Upper lobe of left lung (tissue), 6 donors: ENCODE measurements around the gene FAT1. TPM values are rescaled to one million over a fixed set of nuclear protein-coding genes. Genes with fewer than 3 reads are reported as not detected.
"Not testable (repeated sequence)": the region's sequence is repeated elsewhere in the genome, so short reads cannot be mapped to it uniquely, and the experiment has no call there.

Experiments
- ATAC-seq, 2 donors: fragments of 200-7000 bp; cut with Tn5 transposase; one replicate each; pipeline ENCODE4 v1.9.1; 2022; ENCODE audit warnings: mild to moderate bottlenecking in 2 of 2, moderate library complexity in 2 of 2; ENCODE audit not compliant: low FRiP score in 2 of 2
- DNase-seq, 2 donors: peaks; one replicate each; pipeline ENCODE4 v3.0.0-alpha.2; 2019 to 2020
- H3K27ac ChIP-seq, 4 donors: fragments of 200-600 bp; sonication (generic); one replicate each; pipeline ENCODE4 v1.5.1; 2016 to 2019
- H3K27me3 ChIP-seq, 4 donors: fragments of 200-600 bp; sonication (generic); one replicate each; pipeline ENCODE4 v1.5.1; 2017 to 2019
- H3K36me3 ChIP-seq, 4 donors: fragments of 200-600 bp; sonication (generic); one replicate each; pipeline ENCODE4 v1.5.1; 2016 to 2019
- H3K4me1 ChIP-seq, 4 donors: fragments of 200-600 bp; sonication (generic); one replicate each; pipeline ENCODE4 v1.5.1; 2018 to 2019
- H3K4me3 ChIP-seq, 4 donors: fragments of 200-600 bp; sonication (generic); one replicate each; pipeline ENCODE4 v1.5.1; 2017 to 2019; ENCODE audit warnings: mild to moderate bottlenecking in 2 of 4, moderate library complexity in 1 of 4
- H3K9me3 ChIP-seq, 4 donors: fragments of 200-600 bp; sonication (generic); one replicate each; pipeline ENCODE4 v1.5.1; 2018 to 2019
- EP300 ChIP-seq, 4 donors: sonication (generic); formaldehyde crosslinking; IDR thresholded peaks; one replicate each; pipeline ENCODE4 v1.5.1; 2017; ENCODE audit warnings: antibody characterized with exemption in 4 of 4, control low read depth in 2 of 4
- POLR2A ChIP-seq, 4 donors: fragments of 450-650 bp; IDR thresholded peaks; one replicate each; pipeline ENCODE4 v1.5.1; 2016 to 2017; ENCODE audit warnings: antibody characterized with exemption in 4 of 4, mild to moderate bottlenecking in 2 of 4
- POLR2AphosphoS5 ChIP-seq, 2 donors: sonication (generic); formaldehyde crosslinking; IDR thresholded peaks; one replicate each; pipeline ENCODE4 v1.5.1; 2017; ENCODE audit warnings: antibody characterized with exemption in 2 of 2
- WGBS, 2 donors: methylation state at CpG; one replicate each; pipeline ENCODE4 v1.1.5; 2017 to 2018; 5-methylcytosine and 5-hydroxymethylcytosine counted together
- total RNA-seq, 6 donors: library from RNA; depleted of rRNA in 4 of 6; stranded (reverse); fragments of >200 nt in 4 of 6; gene quantifications; one replicate each; pipeline versions ENCODE4 v1.1.0 to v1.2.1, GENCODE V29; 2016 to 2021
- TF ChIP-seq, protein P1 (sequence below), 6 experiments: fragments of 450-650 bp in 4 of 6; fragments of 200-600 bp in 2 of 6; sonication (generic) in 2 of 6; IDR thresholded peaks; one replicate each; pipeline ENCODE4 v1.5.1; 2016 to 2019; ENCODE audit warnings: antibody characterized with exemption in 6 of 6
- donor health status: DM: no; HTN: no; CAD: no; lungs with moderate emphysema.
- donor health status: DM: no; HTN: yes; CAD: no; lungs with severe emphysema.

Gene FAT1
- total RNA-seq, 6 donors from 2014 or later, result 42.8 to 92.2 (median 77.4) TPM

GRCh38 chr4:186760576-186760975 lies 36.9 kb upstream of the FAT1 start:
- TF ChIP-seq, protein P1, sequence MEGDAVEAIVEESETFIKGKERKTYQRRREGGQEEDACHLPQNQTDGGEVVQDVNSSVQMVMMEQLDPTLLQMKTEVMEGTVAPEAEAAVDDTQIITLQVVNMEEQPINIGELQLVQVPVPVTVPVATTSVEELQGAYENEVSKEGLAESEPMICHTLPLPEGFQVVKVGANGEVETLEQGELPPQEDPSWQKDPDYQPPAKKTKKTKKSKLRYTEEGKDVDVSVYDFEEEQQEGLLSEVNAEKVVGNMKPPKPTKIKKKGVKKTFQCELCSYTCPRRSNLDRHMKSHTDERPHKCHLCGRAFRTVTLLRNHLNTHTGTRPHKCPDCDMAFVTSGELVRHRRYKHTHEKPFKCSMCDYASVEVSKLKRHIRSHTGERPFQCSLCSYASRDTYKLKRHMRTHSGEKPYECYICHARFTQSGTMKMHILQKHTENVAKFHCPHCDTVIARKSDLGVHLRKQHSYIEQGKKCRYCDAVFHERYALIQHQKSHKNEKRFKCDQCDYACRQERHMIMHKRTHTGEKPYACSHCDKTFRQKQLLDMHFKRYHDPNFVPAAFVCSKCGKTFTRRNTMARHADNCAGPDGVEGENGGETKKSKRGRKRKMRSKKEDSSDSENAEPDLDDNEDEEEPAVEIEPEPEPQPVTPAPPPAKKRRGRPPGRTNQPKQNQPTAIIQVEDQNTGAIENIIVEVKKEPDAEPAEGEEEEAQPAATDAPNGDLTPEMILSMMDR (IDR thresholded peaks at IDR 0.05), result no peak
- no peaks in the 10 kb centered on the region for H3K27me3 ChIP-seq
- H3K36me3 ChIP-seq, result no peaks in the 10 kb centered on the region
- no peak overlapping the region for H3K4me3 ChIP-seq
- H3K27ac ChIP-seq, result no peak overlapping the region
- no peak for DNase-seq
- ATAC-seq, result no peak
- no peaks in the 10 kb centered on the region for H3K4me1 ChIP-seq
- H3K9me3 ChIP-seq, result no peaks in the 10 kb centered on the region
- WGBS, 2 donors, result 83% methylated on average over 6 of the region's 6 CpGs

DNA sequence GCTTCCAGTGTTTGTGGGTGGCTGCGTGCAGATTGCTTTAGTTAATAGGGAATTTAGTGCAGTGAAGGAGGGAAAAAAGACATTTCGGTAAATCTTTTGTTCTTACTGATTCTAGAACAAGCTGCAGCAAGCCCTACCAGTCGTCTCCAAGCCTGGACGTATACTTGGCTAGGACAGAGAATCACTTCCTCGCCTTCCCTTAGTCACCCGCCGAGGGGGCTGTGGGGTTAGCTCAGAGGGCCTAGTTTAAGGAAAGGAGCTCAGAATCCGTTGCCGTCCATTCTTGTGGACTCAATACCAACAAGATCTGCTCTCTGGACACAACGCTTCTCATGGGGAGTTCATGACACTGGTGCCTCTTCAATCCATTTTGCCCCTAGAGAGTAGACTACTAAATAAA lies 36.3 kb upstream of the FAT1 start:
- TF ChIP-seq EP300 (IDR thresholded peaks at IDR 0.05) (no peak), POLR2A (IDR thresholded peaks at IDR 0.05) (no peak), POLR2AphosphoS5 (IDR thresholded peaks at IDR 0.05) (no peak)
- TF ChIP-seq, protein P1 (IDR thresholded peaks at IDR 0.05), result no peak
- ATAC-seq (no peak), DNase-seq (no peak)
- H3K27ac ChIP-seq, result no peak overlapping the region
- no peaks in the 10 kb centered on the region for H3K9me3 ChIP-seq
- 93 to 94% methylated on average over 10 of the region's 10 CpGs for WGBS, 2 donors
- H3K27me3 ChIP-seq, result no peaks in the 10 kb centered on the region
- H3K4me3 ChIP-seq, result no peak overlapping the region
- no peaks in the 10 kb centered on the region for H3K36me3 ChIP-seq
- H3K4me1 ChIP-seq, result no peaks in the 10 kb centered on the region

- H3K9me3 ChIP-seq, result no peaks in the 10 kb centered on the region
- 93 to 95% methylated on average over 35 of the region's 35 CpGs for WGBS, 2 donors
Measured at GRCh38 chr4:186758929-186759682, 35.5 kb upstream of the FAT1 start.

GRCh38 chr4:186757696-186758355 lies 34.2 kb upstream of the FAT1 start:
- Histone ChIP-seq H3K4me1 (no peaks in the 10 kb centered on the region), H3K27ac (no peak overlapping the region), H3K36me3 (no peaks in the 10 kb centered on the region), H3K27me3 (no peaks in the 10 kb centered on the region), H3K9me3 (no peaks in the 10 kb centered on the region), H3K4me3 (no peak overlapping the region)
- DNase-seq, result no peak
- WGBS, 2 donors, result 79% methylated on average over 13 of the region's 13 CpGs
- ATAC-seq, result no peak
- TF ChIP-seq POLR2A (IDR thresholded peaks at IDR 0.05), result no peak
- TF ChIP-seq, protein P1 (IDR thresholded peaks at IDR 0.05), result no peak
- TF ChIP-seq POLR2AphosphoS5 (IDR thresholded peaks at IDR 0.05), result no peak
- TF ChIP-seq EP300 (IDR thresholded peaks at IDR 0.05), result no peak

More at GRCh38 chr4:186758929-186759682, 35.5 kb upstream of the FAT1 start:
- no peak overlapping the region for H3K4me3 ChIP-seq
- H3K27ac ChIP-seq, result no peak overlapping the region
- H3K27me3 ChIP-seq, result no peaks in the 10 kb centered on the region
- no peaks in the 10 kb centered on the region for H3K4me1 ChIP-seq
- TF ChIP-seq POLR2AphosphoS5 (IDR thresholded peaks at IDR 0.05) (no peak), POLR2A (IDR thresholded peaks at IDR 0.05) (no peak), EP300 (IDR thresholded peaks at IDR 0.05) (no peak)
- TF ChIP-seq, protein P1 (IDR thresholded peaks at IDR 0.05), result no peak
- DNase-seq (peak in 1 of 2 donors; percentile 34), ATAC-seq (no peak)
- H3K36me3 ChIP-seq, result no peaks in the 10 kb centered on the region

GRCh38 chr4:186756550-186756949 lies 32.9 kb upstream of the FAT1 start:
- 94 to 97% methylated on average over 5 of the region's 5 CpGs for WGBS, 2 donors
- not testable (repeated sequence) for H3K4me3 ChIP-seq, H3K27ac ChIP-seq, H3K4me1 ChIP-seq, H3K9me3 ChIP-seq, DNase-seq, H3K36me3 ChIP-seq, H3K27me3 ChIP-seq, ATAC-seq
